ENCODE results near the gene PROX2.

The PROX2 gene

GRCh38 chr14:74912111-74912510 lies 36.2 kb upstream of the PROX2 start:
- no peaks in the 10 kb centered on the region for H3K4me1 ChIP-seq (ENCODE audit: control insufficient read depth in 2 of 2, insufficient read depth in 1 of 2, low read depth in 1 of 2, low read length in 2 of 2)
- H3K4ac ChIP-seq (ENCODE audit: low read length): no peak overlapping the region
- no peak for DNase-seq (ENCODE audit: low spot score)
- H3K18ac ChIP-seq (ENCODE audit: low read length): peak overlapping the region; percentile 53
- no peaks in the 10 kb centered on the region for H3K36me3 ChIP-seq (replicated peaks in 1 of 2; ENCODE audit: control insufficient read depth in 2 of 2, insufficient read depth in 2 of 2, low read length in 2 of 2)
- H2BK5ac ChIP-seq (ENCODE audit: low read length): peak overlapping the region; percentile 7
- H2BK120ac ChIP-seq (ENCODE audit: low read depth, low read length): no peak overlapping the region
- no peak overlapping the region for H2AK5ac ChIP-seq (ENCODE audit: low read depth, low read length)
- peak overlapping the region; percentile 85 for H3K23ac ChIP-seq (ENCODE audit: low read depth, low read length, poor library complexity)
- no peaks in the 10 kb centered on the region for H3K9me3 ChIP-seq (replicated peaks in 1 of 2; ENCODE audit: control insufficient read depth in 2 of 2, insufficient read depth in 1 of 2, low read depth in 1 of 2, low read length in 2 of 2)
- no peak overlapping the region for H3K4me2 ChIP-seq (ENCODE audit: insufficient read depth, low read length, poor library complexity, severe bottlenecking)
- no peak overlapping the region for H3K9ac ChIP-seq (ENCODE audit: low read depth, low read length, poor library complexity)
- WGBS, 2 donors (ENCODE audit: extremely low coverage in 2 of 2, insufficient read length in 2 of 2, insufficient replicate concordance in 1 of 2): no CpG with 5 or more reads among the region's 6 CpGs
- no peaks in the 10 kb centered on the region for H3K79me1 ChIP-seq (ENCODE audit: low read depth, low read length)
- H4K8ac ChIP-seq (ENCODE audit: low read depth, low read length): no peak overlapping the region
- no peak overlapping the region for H3K27ac ChIP-seq (replicated peaks; ENCODE audit: low read length)
- H4K91ac ChIP-seq (ENCODE audit: low read depth, low read length, poor library complexity): no peak overlapping the region
- H3K14ac ChIP-seq (ENCODE audit: low read length): no peak overlapping the region
- no peak overlapping the region for H2BK15ac ChIP-seq (ENCODE audit: low read length)
- H3K4me3 ChIP-seq (ENCODE audit: low read length in 2 of 2): peak overlapping the region in 1 of 2 donors; percentile 3
- H2AFZ ChIP-seq (ENCODE audit: low read length): no peak overlapping the region
- no peak overlapping the region for H2BK12ac ChIP-seq (ENCODE audit: low read length)
- no peaks in the 10 kb centered on the region for H3K27me3 ChIP-seq (ENCODE audit: control insufficient read depth in 3 of 3, insufficient read depth in 3 of 3, low read depth in 1 of 3, low read length in 3 of 3)

- Histone ChIP-seq H2BK12ac (ENCODE audit: low read length) (no peak overlapping the region), H3K4me3 (ENCODE audit: low read length in 2 of 2) (no peak overlapping the region), H4K8ac (ENCODE audit: low read depth, low read length) (no peak overlapping the region), H3K27me3 (ENCODE audit: control insufficient read depth in 3 of 3, insufficient read depth in 3 of 3, low read depth in 1 of 3, low read length in 3 of 3) (no peaks in the 10 kb centered on the region), H3K9ac (ENCODE audit: low read depth, low read length, poor library complexity) (no peak overlapping the region), H2BK15ac (ENCODE audit: low read length) (no peak overlapping the region), H3K27ac (replicated peaks; ENCODE audit: low read length) (no peak overlapping the region), H3K4me2 (ENCODE audit: insufficient read depth, low read length, poor library complexity, severe bottlenecking) (no peak overlapping the region), H3K36me3 (replicated peaks in 1 of 2; ENCODE audit: control insufficient read depth in 2 of 2, insufficient read depth in 2 of 2, low read length in 2 of 2) (peaks cover 0 to 4% of the 10 kb centered on the region in 2 donors), H2BK5ac (ENCODE audit: low read length) (peak overlapping the region; percentile 7), H4K91ac (ENCODE audit: low read depth, low read length, poor library complexity) (no peak overlapping the region), H2AFZ (ENCODE audit: low read length) (no peak overlapping the region), H3K18ac (ENCODE audit: low read length) (no peak overlapping the region), H2AK5ac (ENCODE audit: low read depth, low read length) (no peak overlapping the region), H3K23ac (ENCODE audit: low read depth, low read length, poor library complexity) (no peak overlapping the region), H3K4me1 (ENCODE audit: control insufficient read depth in 2 of 2, insufficient read depth in 1 of 2, low read depth in 1 of 2, low read length in 2 of 2) (no peaks in the 10 kb centered on the region), H3K79me1 (ENCODE audit: low read depth, low read length) (no peaks in the 10 kb centered on the region), H3K14ac (ENCODE audit: low read length) (no peak overlapping the region), H3K4ac (ENCODE audit: low read length) (no peak overlapping the region), H2BK120ac (ENCODE audit: low read depth, low read length) (no peak overlapping the region), H3K9me3 (replicated peaks in 1 of 2; ENCODE audit: control insufficient read depth in 2 of 2, insufficient read depth in 1 of 2, low read depth in 1 of 2, low read length in 2 of 2) (no peaks in the 10 kb centered on the region)
- WGBS, 2 donors (ENCODE audit: extremely low coverage in 2 of 2, insufficient read length in 2 of 2, insufficient replicate concordance in 1 of 2): no CpG with 5 or more reads among the region's 5 CpGs
- DNase-seq (ENCODE audit: low spot score): no peak
Observed at GRCh38 chr14:74911704-74912103, 35.8 kb upstream of the PROX2 start.

- H2BK15ac ChIP-seq (ENCODE audit: low read length): no peak overlapping the region
- H3K18ac ChIP-seq (ENCODE audit: low read length): no peak overlapping the region
Observed at GRCh38 chr14:74911221-74911620, 35.3 kb upstream of the PROX2 start.

GRCh38 chr14:74910556-74910955 lies 34.6 kb upstream of the PROX2 start:
- no peak overlapping the region for H3K4ac ChIP-seq (ENCODE audit: low read length)
- no peak overlapping the region for H4K8ac ChIP-seq (ENCODE audit: low read depth, low read length)
- H2BK120ac ChIP-seq (ENCODE audit: low read depth, low read length): no peak overlapping the region
- no peak overlapping the region for H3K9ac ChIP-seq (ENCODE audit: low read depth, low read length, poor library complexity)
- H2AK5ac ChIP-seq (ENCODE audit: low read depth, low read length): no peak overlapping the region
- no peak overlapping the region for H3K27ac ChIP-seq (replicated peaks; ENCODE audit: low read length)
- H2BK5ac ChIP-seq (ENCODE audit: low read length): no peak overlapping the region
- H3K36me3 ChIP-seq (replicated peaks in 1 of 2; ENCODE audit: control insufficient read depth in 2 of 2, insufficient read depth in 2 of 2, low read length in 2 of 2): peaks cover 4 to 13% of the 10 kb centered on the region in 2 donors
- DNase-seq (ENCODE audit: low spot score): no peak
- no CpG with 5 or more reads among the region's 10 CpGs for WGBS, 2 donors (ENCODE audit: extremely low coverage in 2 of 2, insufficient read length in 2 of 2, insufficient replicate concordance in 1 of 2)
- H2AFZ ChIP-seq (ENCODE audit: low read length): no peak overlapping the region
- H3K14ac ChIP-seq (ENCODE audit: low read length): no peak overlapping the region
- H3K18ac ChIP-seq (ENCODE audit: low read length): no peak overlapping the region
- H3K4me3 ChIP-seq (ENCODE audit: low read length in 2 of 2): no peak overlapping the region
- no peak overlapping the region for H2BK15ac ChIP-seq (ENCODE audit: low read length)
- H3K23ac ChIP-seq (ENCODE audit: low read depth, low read length, poor library complexity): no peak overlapping the region
- no peak overlapping the region for H4K91ac ChIP-seq (ENCODE audit: low read depth, low read length, poor library complexity)
- no peaks in the 10 kb centered on the region for H3K9me3 ChIP-seq (replicated peaks in 1 of 2; ENCODE audit: control insufficient read depth in 2 of 2, insufficient read depth in 1 of 2, low read depth in 1 of 2, low read length in 2 of 2)
- no peaks in the 10 kb centered on the region for H3K79me1 ChIP-seq (ENCODE audit: low read depth, low read length)
- H2BK12ac ChIP-seq (ENCODE audit: low read length): no peak overlapping the region
- H3K4me2 ChIP-seq (ENCODE audit: insufficient read depth, low read length, poor library complexity, severe bottlenecking): no peak overlapping the region
- H3K4me1 ChIP-seq (ENCODE audit: control insufficient read depth in 2 of 2, insufficient read depth in 1 of 2, low read depth in 1 of 2, low read length in 2 of 2): no peaks in the 10 kb centered on the region
- H3K27me3 ChIP-seq (ENCODE audit: control insufficient read depth in 3 of 3, insufficient read depth in 3 of 3, low read depth in 1 of 3, low read length in 3 of 3): no peaks in the 10 kb centered on the region

More at GRCh38 chr14:74911221-74911620, 35.3 kb upstream of the PROX2 start:
- H2BK5ac ChIP-seq (ENCODE audit: low read length): peak overlapping the region; percentile 7
- H3K14ac ChIP-seq (ENCODE audit: low read length): no peak overlapping the region
- no peak overlapping the region for H3K9ac ChIP-seq (ENCODE audit: low read depth, low read length, poor library complexity)
- no peak overlapping the region for H4K91ac ChIP-seq (ENCODE audit: low read depth, low read length, poor library complexity)
- no peak overlapping the region for H3K4me2 ChIP-seq (ENCODE audit: insufficient read depth, low read length, poor library complexity, severe bottlenecking)
- H4K8ac ChIP-seq (ENCODE audit: low read depth, low read length): no peak overlapping the region
- H3K4ac ChIP-seq (ENCODE audit: low read length): no peak overlapping the region
- H2AFZ ChIP-seq (ENCODE audit: low read length): no peak overlapping the region
- H2AK5ac ChIP-seq (ENCODE audit: low read depth, low read length): no peak overlapping the region
- no peak for DNase-seq (ENCODE audit: low spot score)
- no peaks in the 10 kb centered on the region for H3K4me1 ChIP-seq (ENCODE audit: control insufficient read depth in 2 of 2, insufficient read depth in 1 of 2, low read depth in 1 of 2, low read length in 2 of 2)
- H3K23ac ChIP-seq (ENCODE audit: low read depth, low read length, poor library complexity): no peak overlapping the region
- peaks cover 2 to 7% of the 10 kb centered on the region in 2 donors for H3K36me3 ChIP-seq (replicated peaks in 1 of 2; ENCODE audit: control insufficient read depth in 2 of 2, insufficient read depth in 2 of 2, low read length in 2 of 2)
- H3K27ac ChIP-seq (replicated peaks; ENCODE audit: low read length): no peak overlapping the region
- H3K9me3 ChIP-seq (replicated peaks in 1 of 2; ENCODE audit: control insufficient read depth in 2 of 2, insufficient read depth in 1 of 2, low read depth in 1 of 2, low read length in 2 of 2): no peaks in the 10 kb centered on the region
- H2BK12ac ChIP-seq (ENCODE audit: low read length): no peak overlapping the region
- no peaks in the 10 kb centered on the region for H3K27me3 ChIP-seq (ENCODE audit: control insufficient read depth in 3 of 3, insufficient read depth in 3 of 3, low read depth in 1 of 3, low read length in 3 of 3)
- WGBS, 2 donors (ENCODE audit: extremely low coverage in 2 of 2, insufficient read length in 2 of 2, insufficient replicate concordance in 1 of 2): no CpG with 5 or more reads among the region's 6 CpGs
- H3K4me3 ChIP-seq (ENCODE audit: low read length in 2 of 2): no peak overlapping the region
- H2BK120ac ChIP-seq (ENCODE audit: low read depth, low read length): no peak overlapping the region
- no peaks in the 10 kb centered on the region for H3K79me1 ChIP-seq (ENCODE audit: low read depth, low read length)
